ENCODE data around the gene FBXO46.

Gene FBXO46

DNA sequence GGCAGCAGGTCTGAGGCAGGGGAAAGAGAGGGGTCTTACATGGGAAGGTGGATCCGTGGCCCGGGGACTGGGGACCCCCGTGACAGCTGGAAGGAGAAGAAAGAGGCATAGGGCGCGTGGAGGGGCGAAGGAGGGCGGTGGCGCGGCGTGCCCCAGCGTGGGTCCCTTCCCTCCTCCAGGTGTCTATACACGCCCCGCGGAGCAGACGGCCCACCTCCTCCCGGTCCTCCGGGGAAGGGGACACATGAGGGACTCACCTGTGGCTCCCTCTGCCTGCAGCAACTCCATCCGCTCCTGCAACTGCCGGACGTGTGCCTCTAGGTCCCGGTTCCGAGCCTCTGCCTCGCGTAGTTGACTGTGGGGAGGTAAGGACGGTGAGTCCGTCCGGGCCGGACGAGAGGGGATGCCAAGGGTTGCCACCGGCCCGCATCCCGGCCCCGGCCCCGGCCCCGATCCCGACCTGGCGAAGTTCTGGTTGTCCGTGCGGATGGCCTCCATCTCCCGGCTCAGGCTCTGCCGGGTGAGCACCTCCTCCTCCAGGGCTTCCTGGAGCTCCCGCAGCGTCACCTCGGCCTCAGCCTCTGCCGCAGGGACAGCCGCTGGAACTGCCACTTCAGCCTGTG is 40.7 kb upstream of the FBXO46 start:
- no peaks in the 10 kb centered on the region for H3K9me3 ChIP-seq (ENCODE audit: low read length)
- no peak overlapping the region for H3K4me3 ChIP-seq (ENCODE audit: low read depth in 1 of 2, low read length in 2 of 2)
- H3K4me1 ChIP-seq (ENCODE audit: insufficient read depth, low read length) = peaks cover 9% of the 10 kb centered on the region
- peak overlapping the region; percentile 65 for H3K27ac ChIP-seq (ENCODE audit: low read depth, low read length)
- peaks cover 28% of the 10 kb centered on the region for H3K36me3 ChIP-seq (ENCODE audit: insufficient read depth, low read length)
- no peak overlapping the region for H3K9ac ChIP-seq (ENCODE audit: low read length)
- no peaks in the 10 kb centered on the region for H3K27me3 ChIP-seq (ENCODE audit: control insufficient read depth in 1 of 2, insufficient read depth in 2 of 2, low read length in 2 of 2)

- Histone ChIP-seq H3K4me1 (ENCODE audit: insufficient read depth, low read length) (peaks cover 19% of the 10 kb centered on the region), H3K4me3 (ENCODE audit: low read depth in 1 of 2, low read length in 2 of 2) (peak overlapping the region; percentile 28 to 60), H3K9me3 (ENCODE audit: low read length) (no peaks in the 10 kb centered on the region), H3K9ac (ENCODE audit: low read length) (no peak overlapping the region), H3K36me3 (ENCODE audit: insufficient read depth, low read length) (peaks cover 27% of the 10 kb centered on the region), H3K27ac (ENCODE audit: low read depth, low read length) (peak overlapping the region; percentile 80), H3K27me3 (ENCODE audit: control insufficient read depth in 1 of 2, insufficient read depth in 2 of 2, low read length in 2 of 2) (no peaks in the 10 kb centered on the region)
Measured at GRCh38 chr19:45770192-45771101, 39.8 kb upstream of the FBXO46 start.

DNA sequence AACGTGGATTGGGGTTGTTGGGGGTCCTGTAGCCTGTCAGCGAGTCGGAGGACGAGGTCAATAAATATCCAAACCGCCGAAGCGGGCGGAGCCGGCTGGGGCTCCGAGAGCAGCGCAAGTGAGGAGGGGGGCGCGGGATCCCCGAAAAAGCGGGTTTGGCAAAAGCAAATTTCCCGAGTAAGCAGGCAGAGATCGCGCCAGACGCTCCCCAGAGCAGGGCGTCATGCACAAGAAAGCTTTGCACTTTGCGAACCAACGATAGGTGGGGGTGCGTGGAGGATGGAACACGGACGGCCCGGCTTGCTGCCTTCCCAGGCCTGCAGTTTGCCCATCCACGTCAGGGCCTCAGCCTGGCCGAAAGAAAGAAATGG is 39.1 kb upstream of the FBXO46 start:
- Histone ChIP-seq H3K9ac (ENCODE audit: low read length) (peak overlapping the region; percentile 2), H3K4me1 (ENCODE audit: insufficient read depth, low read length) (peaks cover 26% of the 10 kb centered on the region), H3K36me3 (ENCODE audit: insufficient read depth, low read length) (peaks cover 24% of the 10 kb centered on the region), H3K9me3 (ENCODE audit: low read length) (no peaks in the 10 kb centered on the region), H3K4me3 (ENCODE audit: low read depth in 1 of 2, low read length in 2 of 2) (peak overlapping the region; percentile 18 to 60), H3K27ac (ENCODE audit: low read depth, low read length) (peak overlapping the region; percentile 80), H3K27me3 (ENCODE audit: control insufficient read depth in 1 of 2, insufficient read depth in 2 of 2, low read length in 2 of 2) (no peaks in the 10 kb centered on the region)

DNA sequence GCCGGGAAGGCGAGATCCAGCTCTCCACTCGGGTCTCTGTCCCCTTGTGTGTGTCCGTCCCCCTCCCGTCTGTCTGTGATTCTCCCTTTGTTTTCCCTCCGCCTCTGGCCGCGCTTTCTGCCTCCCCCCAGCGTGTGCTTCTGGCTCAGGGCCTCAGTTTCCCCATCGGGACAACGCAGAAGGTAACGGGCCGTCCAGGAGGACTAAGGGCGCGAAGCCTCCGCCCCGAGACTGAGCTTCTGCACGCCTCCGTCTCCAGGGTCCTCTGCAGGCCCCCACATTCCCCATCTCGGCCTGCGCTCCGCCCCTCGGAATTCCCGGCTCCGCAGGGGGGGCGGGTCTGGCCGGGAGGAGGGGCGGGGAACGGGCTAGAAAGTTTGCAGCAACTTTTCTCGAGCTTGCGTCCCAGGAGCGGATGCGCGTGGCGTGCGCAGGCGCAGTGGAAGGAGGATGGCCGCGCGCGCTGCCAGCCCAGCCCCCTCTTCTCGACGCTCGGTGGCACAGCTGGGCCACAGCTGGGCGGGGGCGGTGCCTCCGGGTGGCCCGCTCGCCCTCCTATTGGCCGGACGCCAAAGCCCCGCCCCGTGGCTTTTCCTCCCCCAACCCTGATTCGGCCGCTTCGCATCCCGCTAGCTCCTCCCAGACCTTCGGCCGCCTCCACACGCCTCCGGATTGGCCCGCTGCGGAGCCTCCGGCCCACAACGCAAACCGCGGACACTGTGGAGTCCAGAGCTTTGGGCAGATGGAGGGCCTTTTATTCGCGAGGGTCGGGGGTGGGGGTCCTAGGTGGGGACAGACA is 38.5 kb upstream of the FBXO46 start, which contains the start of gene SIX5:
Gene SIX5 (minus strand): TSS at position 269 of the 799 bp plus-strand sequence. CDS start 408 bp downstream, outside the sequence.
- Histone ChIP-seq H3K27ac (ENCODE audit: low read depth, low read length) (peak within 1 kb of the TSS; percentile 99), H3K27me3 (ENCODE audit: control insufficient read depth in 1 of 2, insufficient read depth in 2 of 2, low read length in 2 of 2) (no peaks in the 10 kb centered on the region), H3K4me1 (ENCODE audit: insufficient read depth, low read length) (peaks cover 32% of the 10 kb centered on the region), H3K4me3 (ENCODE audit: low read depth in 1 of 2, low read length in 2 of 2) (peak within 1 kb of the TSS; percentile 81 to 87), H3K9ac (ENCODE audit: low read length) (peak within 1 kb of the TSS; percentile 88), H3K9me3 (ENCODE audit: low read length) (no peaks in the 10 kb centered on the region), H3K36me3 (ENCODE audit: insufficient read depth, low read length) (peaks cover 19% of the 10 kb centered on the region)

GRCh38 chr19:45768655-45768983 is 37.9 kb upstream of the FBXO46 start:
- peak overlapping the region; percentile 80 to 87 for H3K4me3 ChIP-seq (ENCODE audit: low read depth in 1 of 2, low read length in 2 of 2)
- no peaks in the 10 kb centered on the region for H3K9me3 ChIP-seq (ENCODE audit: low read length)
- peak overlapping the region; percentile 88 for H3K9ac ChIP-seq (ENCODE audit: low read length)
- peaks cover 37% of the 10 kb centered on the region for H3K4me1 ChIP-seq (ENCODE audit: insufficient read depth, low read length)
- H3K36me3 ChIP-seq (ENCODE audit: insufficient read depth, low read length) = peaks cover 19% of the 10 kb centered on the region
- no peaks in the 10 kb centered on the region for H3K27me3 ChIP-seq (ENCODE audit: control insufficient read depth in 1 of 2, insufficient read depth in 2 of 2, low read length in 2 of 2)
- peak overlapping the region; percentile 99 for H3K27ac ChIP-seq (ENCODE audit: low read depth, low read length)

GRCh38 chr19:45767881-45768654 is 37.4 kb upstream of the FBXO46 start:
- H3K27ac ChIP-seq (ENCODE audit: low read depth, low read length) = peak overlapping the region; percentile 92
- H3K27me3 ChIP-seq (ENCODE audit: control insufficient read depth in 1 of 2, insufficient read depth in 2 of 2, low read length in 2 of 2) = no peaks in the 10 kb centered on the region
- peaks cover 43% of the 10 kb centered on the region for H3K4me1 ChIP-seq (ENCODE audit: insufficient read depth, low read length)

DNA sequence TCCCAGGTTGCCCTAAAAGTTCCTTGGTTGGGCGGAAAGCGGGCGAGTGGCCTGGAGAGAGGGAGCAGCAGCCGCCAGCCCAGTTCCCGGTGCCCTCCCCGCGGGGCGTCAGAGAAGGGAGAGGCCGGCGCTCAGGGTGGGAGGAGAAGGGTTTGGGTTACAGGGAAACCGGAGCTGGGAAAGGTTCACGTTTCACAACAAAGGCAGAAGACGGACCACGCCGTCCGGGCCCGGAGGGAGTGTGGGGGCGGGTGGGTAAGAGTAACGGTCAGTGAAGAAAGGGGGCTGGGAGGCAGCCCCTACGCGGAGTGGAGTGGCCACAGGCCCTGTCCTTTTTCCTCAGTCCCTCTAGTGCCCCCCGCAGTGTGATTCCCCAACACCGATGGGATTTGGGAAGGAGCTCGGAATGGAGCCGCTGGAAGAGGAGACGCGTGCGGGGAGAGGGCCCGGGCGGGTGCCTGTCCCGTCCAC is 36.7 kb upstream of the FBXO46 start:
- Histone ChIP-seq H3K9me3 (ENCODE audit: low read length) (no peaks in the 10 kb centered on the region), H3K27ac (ENCODE audit: low read depth, low read length) (peak overlapping the region; percentile 92), H3K4me1 (ENCODE audit: insufficient read depth, low read length) (peaks cover 43% of the 10 kb centered on the region), H3K36me3 (ENCODE audit: insufficient read depth, low read length) (peaks cover 7% of the 10 kb centered on the region), H3K4me3 (ENCODE audit: low read depth in 1 of 2, low read length in 2 of 2) (peak overlapping the region; percentile 81 to 87), H3K27me3 (ENCODE audit: control insufficient read depth in 1 of 2, insufficient read depth in 2 of 2, low read length in 2 of 2) (no peaks in the 10 kb centered on the region), H3K9ac (ENCODE audit: low read length) (peak overlapping the region; percentile 74)

More at GRCh38 chr19:45767881-45768654, 37.4 kb upstream of the FBXO46 start:
- Histone ChIP-seq H3K36me3 (ENCODE audit: insufficient read depth, low read length) (peaks cover 13% of the 10 kb centered on the region), H3K4me3 (ENCODE audit: low read depth in 1 of 2, low read length in 2 of 2) (peak overlapping the region; percentile 81 to 87), H3K9me3 (ENCODE audit: low read length) (no peaks in the 10 kb centered on the region), H3K9ac (ENCODE audit: low read length) (peak overlapping the region; percentile 88)

DNA sequence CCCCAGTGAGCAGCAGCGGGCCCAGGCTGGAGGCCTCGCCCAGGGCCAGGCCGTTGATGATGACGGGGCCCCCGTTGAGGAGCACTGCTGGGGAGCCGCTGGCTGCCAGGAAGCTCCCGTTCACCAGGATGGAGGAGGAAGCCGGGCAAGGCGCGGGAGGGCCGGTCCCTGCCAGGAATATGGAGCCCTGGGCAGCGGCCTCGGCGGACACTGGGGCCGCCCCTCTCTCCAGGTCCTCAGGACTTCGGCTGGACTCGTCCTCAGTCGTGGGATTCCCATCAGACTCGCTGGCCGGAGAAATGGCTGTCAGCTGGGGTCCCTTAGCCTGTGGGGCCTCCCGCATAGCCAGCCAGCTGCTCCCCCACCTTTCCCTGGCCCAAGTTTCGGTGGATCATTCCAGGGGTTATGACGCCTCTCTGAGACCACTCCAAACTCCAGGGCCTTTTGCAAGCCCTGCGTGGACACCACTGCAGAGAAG is 36.2 kb upstream of the FBXO46 start:
- Histone ChIP-seq H3K9me3 (ENCODE audit: low read length) (no peaks in the 10 kb centered on the region), H3K4me1 (ENCODE audit: insufficient read depth, low read length) (peaks cover 43% of the 10 kb centered on the region), H3K36me3 (ENCODE audit: insufficient read depth, low read length) (peaks cover 2% of the 10 kb centered on the region), H3K27me3 (ENCODE audit: control insufficient read depth in 1 of 2, insufficient read depth in 2 of 2, low read length in 2 of 2) (no peaks in the 10 kb centered on the region), H3K4me3 (ENCODE audit: low read depth in 1 of 2, low read length in 2 of 2) (peak overlapping the region; percentile 81 to 87), H3K27ac (ENCODE audit: low read depth, low read length) (peak overlapping the region; percentile 92), H3K9ac (ENCODE audit: low read length) (peak overlapping the region; percentile 74)

DNA sequence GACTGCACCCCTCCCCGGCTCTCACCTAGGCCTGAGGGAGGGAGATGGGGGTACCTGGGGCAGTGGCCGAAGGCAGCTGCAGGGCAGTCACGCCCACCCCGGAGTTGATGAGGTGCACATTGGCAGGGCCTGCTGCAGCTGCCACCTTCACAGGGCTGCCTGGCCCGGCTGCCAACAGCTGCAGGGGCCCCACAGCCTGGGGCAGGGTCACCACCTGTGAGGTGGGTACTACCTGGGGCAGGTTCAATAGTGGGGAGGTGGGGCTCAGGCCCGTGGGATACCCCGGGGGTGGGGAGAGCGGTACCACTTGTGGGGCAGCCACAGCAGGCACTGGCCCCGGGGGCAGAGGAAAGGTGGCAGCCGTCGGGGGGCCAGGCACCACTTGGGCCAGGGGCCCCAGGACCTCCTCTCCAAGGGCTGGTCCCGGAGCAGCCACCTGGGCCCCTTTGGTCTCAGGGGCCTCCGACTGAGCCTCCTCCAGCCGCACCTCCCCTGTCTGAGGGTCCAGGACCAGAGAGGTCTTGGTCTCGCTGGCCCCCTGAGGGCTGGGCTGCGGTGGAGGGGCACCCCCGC is 35.7 kb upstream of the FBXO46 start:
- H3K4me1 ChIP-seq (ENCODE audit: insufficient read depth, low read length) = peaks cover 42% of the 10 kb centered on the region
- H3K27ac ChIP-seq (ENCODE audit: low read depth, low read length) = peak overlapping the region; percentile 92
- peak overlapping the region; percentile 74 for H3K9ac ChIP-seq (ENCODE audit: low read length)
- H3K36me3 ChIP-seq (ENCODE audit: insufficient read depth, low read length) = no peaks in the 10 kb centered on the region
- peak overlapping the region; percentile 81 to 87 for H3K4me3 ChIP-seq (ENCODE audit: low read depth in 1 of 2, low read length in 2 of 2)
- no peaks in the 10 kb centered on the region for H3K27me3 ChIP-seq (ENCODE audit: control insufficient read depth in 1 of 2, insufficient read depth in 2 of 2, low read length in 2 of 2)
- H3K9me3 ChIP-seq (ENCODE audit: low read length) = no peaks in the 10 kb centered on the region

GRCh38 chr19:45765702-45766295 is 35.1 kb upstream of the FBXO46 start:
- Histone ChIP-seq H3K36me3 (ENCODE audit: insufficient read depth, low read length) (no peaks in the 10 kb centered on the region), H3K4me1 (ENCODE audit: insufficient read depth, low read length) (peaks cover 36% of the 10 kb centered on the region), H3K27ac (ENCODE audit: low read depth, low read length) (peak overlapping the region; percentile 92), H3K27me3 (ENCODE audit: control insufficient read depth in 1 of 2, insufficient read depth in 2 of 2, low read length in 2 of 2) (no peaks in the 10 kb centered on the region), H3K9ac (ENCODE audit: low read length) (no peak overlapping the region), H3K4me3 (ENCODE audit: low read depth in 1 of 2, low read length in 2 of 2) (peak overlapping the region in 1 of 2 donors; percentile 81), H3K9me3 (ENCODE audit: low read length) (no peaks in the 10 kb centered on the region)
